Mucosa of stomach (tissue), 1 donor: ENCODE data around the gene GALNT8.

Experiments
- H3K27me3 ChIP-seq: one replicate; pipeline ENCODE4 v1.7.0; 2013; ENCODE audit warnings: mild to moderate bottlenecking, low read length; ENCODE audit not compliant: control insufficient read depth, insufficient read depth
- H3K36me3 ChIP-seq: one replicate; pipeline ENCODE4 v1.7.0; 2013; ENCODE audit warnings: low read length; ENCODE audit not compliant: control insufficient read depth, insufficient read depth
- H3K4me1 ChIP-seq: one replicate; pipeline ENCODE4 v1.7.0; 2013; ENCODE audit warnings: mild to moderate bottlenecking, low read length; ENCODE audit not compliant: control insufficient read depth, insufficient read depth
- H3K4me3 ChIP-seq: one replicate; pipeline ENCODE4 v1.7.0; 2013; ENCODE audit warnings: low read length
- H3K9ac ChIP-seq: one replicate; pipeline ENCODE4 v1.7.0; 2013; ENCODE audit warnings: mild to moderate bottlenecking, low read length, moderate library complexity
- H3K9me3 ChIP-seq: one replicate; pipeline ENCODE4 v1.7.0; 2013; ENCODE audit warnings: mild to moderate bottlenecking, low read length, moderate library complexity; ENCODE audit not compliant: control insufficient read depth
- donor health status: Pancreatic carcinoma.

Gene GALNT8

DNA sequence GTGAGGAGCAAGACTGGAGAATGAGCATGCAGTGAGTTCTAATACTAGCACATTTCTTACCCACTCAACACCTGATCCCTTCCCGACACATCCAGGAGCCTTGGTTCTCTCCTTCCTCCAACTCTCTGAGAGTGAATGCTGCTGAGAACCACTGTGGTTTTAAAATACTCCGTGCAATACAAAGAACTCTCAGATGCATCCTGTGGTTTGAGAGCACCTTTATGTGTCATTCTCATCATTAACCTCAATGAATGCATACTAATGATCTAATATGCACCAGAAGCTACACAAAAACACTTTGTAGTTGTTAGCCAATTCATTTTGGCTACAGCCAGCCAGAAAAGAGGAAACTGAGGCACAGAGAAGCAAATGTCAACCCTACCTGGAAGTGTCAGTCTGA is 87.6 kb downstream of the GALNT8 start:
- Histone ChIP-seq H3K4me3 (no peak overlapping the region), H3K9me3 (no peaks in the 10 kb centered on the region), H3K36me3 (no peaks in the 10 kb centered on the region), H3K9ac (no peak overlapping the region), H3K27me3 (peaks cover 21% of the 10 kb centered on the region), H3K4me1 (no peaks in the 10 kb centered on the region)

- no peak overlapping the region for H3K9ac ChIP-seq
- no peaks in the 10 kb centered on the region for H3K36me3 ChIP-seq
- H3K4me1 ChIP-seq = no peaks in the 10 kb centered on the region
- no peak overlapping the region for H3K4me3 ChIP-seq
- H3K9me3 ChIP-seq = no peaks in the 10 kb centered on the region
- H3K27me3 ChIP-seq = peaks cover 27% of the 10 kb centered on the region
Observed at GRCh38 chr12:4809013-4809448, 88.8 kb downstream of the GALNT8 start.

- H3K4me3 ChIP-seq = no peak overlapping the region
- H3K9me3 ChIP-seq = no peaks in the 10 kb centered on the region
- no peaks in the 10 kb centered on the region for H3K36me3 ChIP-seq
- no peaks in the 10 kb centered on the region for H3K4me1 ChIP-seq
- H3K9ac ChIP-seq = no peak overlapping the region
- peaks cover 27% of the 10 kb centered on the region for H3K27me3 ChIP-seq
Observed at GRCh38 chr12:4809449-4810218, 89.4 kb downstream of the GALNT8 start.

GRCh38 chr12:4810219-4810671 is 90.0 kb downstream of the GALNT8 start:
- peaks cover 27% of the 10 kb centered on the region for H3K27me3 ChIP-seq
- no peak overlapping the region for H3K9ac ChIP-seq
- H3K9me3 ChIP-seq = no peaks in the 10 kb centered on the region
- H3K36me3 ChIP-seq = no peaks in the 10 kb centered on the region
- H3K4me3 ChIP-seq = no peak overlapping the region
- no peaks in the 10 kb centered on the region for H3K4me1 ChIP-seq

DNA sequence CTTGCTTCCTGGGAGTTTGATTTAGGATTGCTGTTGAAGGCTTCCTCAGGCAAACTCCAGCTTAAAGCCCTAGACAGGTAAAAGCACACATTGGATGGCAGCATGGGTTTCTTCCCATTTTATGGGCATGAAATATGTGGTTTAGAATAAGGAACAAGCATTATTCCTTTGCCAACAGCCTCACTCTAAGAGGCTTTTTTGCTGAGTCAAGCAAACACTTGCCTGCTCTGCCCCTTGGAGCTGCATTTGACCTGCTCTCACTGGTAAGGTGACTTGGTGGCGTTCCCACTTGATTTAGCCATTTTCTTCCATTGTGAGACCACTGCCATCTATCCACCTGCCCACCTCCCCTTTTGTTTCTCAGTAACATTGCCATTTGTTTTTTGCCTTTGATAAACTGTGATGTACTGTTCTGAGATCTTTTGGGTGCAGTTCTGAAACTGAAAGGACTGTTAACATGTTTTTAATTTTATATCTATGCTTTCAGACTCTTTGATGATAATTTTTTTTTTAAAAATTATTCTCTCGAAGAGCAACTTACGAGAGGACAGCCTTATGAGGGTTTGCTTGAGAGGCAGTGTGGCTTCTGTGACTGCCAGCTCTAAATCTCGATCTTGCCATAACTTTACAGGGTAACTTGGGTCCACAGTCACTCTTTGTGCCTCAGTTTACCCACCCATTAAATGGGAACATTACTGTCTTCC is 92.6 kb downstream of the GALNT8 start:
- Histone ChIP-seq H3K36me3 (no peaks in the 10 kb centered on the region), H3K27me3 (peaks cover 21% of the 10 kb centered on the region), H3K9me3 (no peaks in the 10 kb centered on the region), H3K4me3 (no peak overlapping the region), H3K9ac (no peak overlapping the region), H3K4me1 (no peaks in the 10 kb centered on the region)

DNA sequence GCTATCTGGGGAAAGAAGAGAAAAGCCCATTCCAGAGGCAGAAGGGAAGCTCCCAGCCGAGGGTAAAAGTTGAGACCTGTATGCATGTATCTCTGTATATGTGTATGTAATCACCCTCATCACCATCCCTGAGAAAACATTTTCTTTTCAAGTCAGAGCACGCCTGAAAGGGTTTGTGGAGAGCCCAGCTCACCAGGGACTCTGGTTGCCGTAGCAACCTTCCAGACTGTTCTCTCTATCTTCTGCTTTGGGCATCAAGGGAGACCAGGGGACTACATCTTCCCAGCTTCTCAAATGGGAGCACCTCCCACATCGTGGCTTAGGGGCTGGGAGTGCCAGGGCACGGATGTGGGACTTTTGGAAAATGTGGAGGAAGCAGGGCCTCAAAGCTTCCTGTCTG is 93.5 kb downstream of the GALNT8 start:
- Histone ChIP-seq H3K36me3 (no peaks in the 10 kb centered on the region), H3K9me3 (no peaks in the 10 kb centered on the region), H3K27me3 (peaks cover 21% of the 10 kb centered on the region), H3K4me3 (no peak overlapping the region), H3K4me1 (no peaks in the 10 kb centered on the region), H3K9ac (no peak overlapping the region)

GRCh38 chr12:4814485-4814884 is 94.3 kb downstream of the GALNT8 start:
- H3K9ac ChIP-seq = no peak overlapping the region
- no peaks in the 10 kb centered on the region for H3K4me1 ChIP-seq
- peaks cover 20% of the 10 kb centered on the region for H3K27me3 ChIP-seq
- no peaks in the 10 kb centered on the region for H3K36me3 ChIP-seq
- no peak overlapping the region for H3K4me3 ChIP-seq
- no peaks in the 10 kb centered on the region for H3K9me3 ChIP-seq

DNA sequence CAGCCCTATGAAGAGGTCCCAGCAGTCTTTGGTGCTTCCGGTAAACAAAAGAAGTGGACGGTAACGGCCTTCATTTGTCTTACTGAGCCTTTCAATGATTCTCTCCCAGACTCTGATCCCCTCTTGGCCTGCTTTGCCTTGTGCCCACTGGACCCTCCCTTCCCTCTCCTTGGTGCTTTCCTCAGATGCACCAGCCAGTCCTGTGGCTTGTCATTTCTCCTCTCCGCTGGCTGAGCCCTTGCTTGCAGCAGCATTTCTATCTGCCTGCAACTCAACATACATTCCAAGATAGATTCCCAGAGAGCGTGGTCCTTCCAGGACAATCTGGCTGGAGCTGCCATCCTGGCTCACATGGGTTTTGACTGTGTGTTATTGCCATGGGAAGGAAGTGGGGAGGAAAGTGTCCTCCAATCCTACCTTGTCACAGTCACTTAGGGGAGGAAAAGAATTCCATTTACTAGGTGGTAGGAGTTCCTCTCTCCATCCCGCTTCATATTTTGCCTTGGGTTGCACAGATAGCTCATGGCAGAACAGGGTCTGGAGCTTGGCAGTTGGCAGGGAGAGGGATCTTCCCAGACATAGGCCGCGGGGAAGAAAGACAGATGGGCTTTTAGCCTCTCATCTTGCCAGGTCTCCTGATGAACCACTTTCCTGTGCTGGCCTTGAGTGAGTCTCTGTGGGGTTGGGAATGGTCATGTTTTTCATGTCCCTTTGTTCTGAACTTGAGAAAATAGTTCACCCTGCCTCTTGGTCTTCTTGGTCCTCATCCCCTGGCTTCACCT is 96.7 kb downstream of the GALNT8 start:
- Histone ChIP-seq H3K27me3 (peaks cover 6% of the 10 kb centered on the region), H3K4me1 (no peaks in the 10 kb centered on the region), H3K9me3 (no peaks in the 10 kb centered on the region), H3K36me3 (no peaks in the 10 kb centered on the region), H3K4me3 (no peak overlapping the region), H3K9ac (no peak overlapping the region)

DNA sequence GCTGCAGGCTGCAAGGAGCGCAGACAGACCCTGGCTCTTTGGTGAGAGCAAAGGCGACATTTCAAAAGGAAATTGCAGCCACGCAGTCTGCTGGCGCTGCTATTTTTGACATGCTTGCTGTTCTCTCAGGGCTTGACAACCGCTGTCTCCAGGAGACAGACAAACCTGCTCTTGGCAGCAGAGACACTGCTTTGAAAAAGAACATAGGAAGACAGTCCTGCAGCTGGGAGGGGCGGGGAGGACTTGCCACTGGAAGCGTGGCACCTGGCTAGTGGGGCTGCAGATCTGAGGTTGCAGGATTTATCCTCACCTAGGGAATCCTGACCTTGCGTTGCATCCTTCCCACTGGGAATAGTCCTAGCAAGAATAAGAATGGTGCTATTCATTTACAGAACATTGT is 97.7 kb downstream of the GALNT8 start:
- no peaks in the 10 kb centered on the region for H3K36me3 ChIP-seq
- no peak overlapping the region for H3K4me3 ChIP-seq
- peaks cover 6% of the 10 kb centered on the region for H3K27me3 ChIP-seq
- no peaks in the 10 kb centered on the region for H3K9me3 ChIP-seq
- H3K4me1 ChIP-seq = no peaks in the 10 kb centered on the region
- no peak overlapping the region for H3K9ac ChIP-seq

GRCh38 chr12:4819654-4820053 is 99.5 kb downstream of the GALNT8 start:
- no peaks in the 10 kb centered on the region for H3K27me3 ChIP-seq
- H3K9ac ChIP-seq = no peak overlapping the region
- no peaks in the 10 kb centered on the region for H3K9me3 ChIP-seq
- no peak overlapping the region for H3K4me3 ChIP-seq
- H3K36me3 ChIP-seq = no peaks in the 10 kb centered on the region
- no peaks in the 10 kb centered on the region for H3K4me1 ChIP-seq

- H3K9ac ChIP-seq = no peak overlapping the region
- H3K9me3 ChIP-seq = no peaks in the 10 kb centered on the region
- no peaks in the 10 kb centered on the region for H3K36me3 ChIP-seq
- H3K4me1 ChIP-seq = no peaks in the 10 kb centered on the region
- H3K27me3 ChIP-seq = no peaks in the 10 kb centered on the region
- H3K4me3 ChIP-seq = no peak overlapping the region
Observed at GRCh38 chr12:4820971-4821370, 100.8 kb downstream of the GALNT8 start.
